Myocyte (in vitro differentiated cells): ENCODE measurements around the gene VAV2. TPM values are rescaled to one million over a fixed set of nuclear protein-coding genes. Genes with fewer than 3 reads are reported as not detected.

Experiments used
- DNase-seq: peaks from one replicate; pipeline ENCODE4 v3.0.0-alpha.2; 2012; ENCODE audit warnings: low read depth
- total RNA-seq: library from RNA; depleted of rRNA; stranded (reverse); fragments of >200 nt; gene quantifications from 2 replicates; pipeline ENCODE4 v1.2.3, GENCODE V29; 2014

The VAV2 gene
- total RNA-seq, 1 donor from 2014 or later = 10.4 TPM

- no peak for DNase-seq
Observed at GRCh38 chr9:133809335-133809734, 182.8 kb downstream of the VAV2 start.

- DNase-seq = no peak
Observed at GRCh38 chr9:133807818-133808217, 184.3 kb downstream of the VAV2 start.

GRCh38 chr9:133807037-133807436 lies 185.1 kb downstream of the VAV2 start:
- no peak for DNase-seq

GRCh38 chr9:133806623-133807010 lies 185.5 kb downstream of the VAV2 start:
- no peak for DNase-seq

GRCh38 chr9:133805876-133806622 lies 186.1 kb downstream of the VAV2 start:
- no peak for DNase-seq

GRCh38 chr9:133804199-133804598 lies 187.9 kb downstream of the VAV2 start:
- DNase-seq = no peak

- DNase-seq = no peak
Observed at GRCh38 chr9:133803745-133804144, 188.4 kb downstream of the VAV2 start.

GRCh38 chr9:133803028-133803585 lies 189.0 kb downstream of the VAV2 start:
- DNase-seq = peak; percentile 82

- no peak for DNase-seq
Observed at GRCh38 chr9:133801739-133802138, 190.4 kb downstream of the VAV2 start.

- no peak for DNase-seq
Observed at GRCh38 chr9:133800266-133800665, 191.9 kb downstream of the VAV2 start.

- no peak for DNase-seq
Observed at GRCh38 chr9:133799716-133800115, 192.4 kb downstream of the VAV2 start.

GRCh38 chr9:133799106-133799505 lies 193.0 kb downstream of the VAV2 start:
- DNase-seq = no peak

- DNase-seq = no peak
Observed at GRCh38 chr9:133798160-133798559, 194.0 kb downstream of the VAV2 start.

- no peak for DNase-seq
Observed at GRCh38 chr9:133797406-133798105, 194.6 kb downstream of the VAV2 start.

- DNase-seq = no peak
Observed at GRCh38 chr9:133796562-133796961, 195.6 kb downstream of the VAV2 start.

GRCh38 chr9:133795049-133795448 lies 197.1 kb downstream of the VAV2 start:
- DNase-seq = no peak

GRCh38 chr9:133794016-133794760 lies 197.9 kb downstream of the VAV2 start:
- DNase-seq = no peak

- DNase-seq = no peak
Observed at GRCh38 chr9:133793471-133793870, 198.7 kb downstream of the VAV2 start.

- peak; percentile 74 for DNase-seq
Observed at GRCh38 chr9:133792721-133793470, 199.2 kb downstream of the VAV2 start.

- no peak for DNase-seq
Observed at GRCh38 chr9:133791735-133792649, 200.1 kb downstream of the VAV2 start.
